AG04449 (cell line): ENCODE measurements around the gene STK32B.

Experiments
- CTCF ChIA-PET: fragments of 350-600 bp; formaldehyde crosslinking; extraction: SDS; loops from one replicate; lab custom pipeline; 2021; ENCODE audit warnings: antibody characterized with exemption; lab: Yijun Ruan, JAX
- POLR2A ChIA-PET: fragments of 400-600, 350-600 bp; formaldehyde crosslinking; extraction: SDS; loops from one replicate; lab custom pipeline; 2020; ENCODE audit warnings: antibody characterized with exemption, inconsistent platforms; lab: Yijun Ruan, JAX
- DNase-seq: peaks from one replicate; pipeline ENCODE4 v3.0.0-alpha.2; 2010; ENCODE audit warnings: low read depth, low spot score
- H3K4me3 ChIP-seq: 2 replicates; pipeline ENCODE4 v1.5.1; 2011; ENCODE audit warnings: low read depth, mild to moderate bottlenecking, control low read depth, low read length
- CTCF ChIP-seq: IDR thresholded peaks from one replicate; pipeline ENCODE4 v1.5.1; 2011; ENCODE audit warnings: mild to moderate bottlenecking, moderate library complexity, low read length, control low read depth, inconsistent platforms; ENCODE audit not compliant: insufficient read depth; ENCODE audit errors: missing control alignments

The STK32B gene

GRCh38 chr4:5152521-5152920 is 101.2 kb downstream of the STK32B start:
- POLR2A ChIA-PET: no interaction called here
- DNase-seq: no peak
- no peak overlapping the region for H3K4me3 ChIP-seq
- CTCF ChIA-PET: no interaction called here
- TF ChIP-seq CTCF: no peak

DNA sequence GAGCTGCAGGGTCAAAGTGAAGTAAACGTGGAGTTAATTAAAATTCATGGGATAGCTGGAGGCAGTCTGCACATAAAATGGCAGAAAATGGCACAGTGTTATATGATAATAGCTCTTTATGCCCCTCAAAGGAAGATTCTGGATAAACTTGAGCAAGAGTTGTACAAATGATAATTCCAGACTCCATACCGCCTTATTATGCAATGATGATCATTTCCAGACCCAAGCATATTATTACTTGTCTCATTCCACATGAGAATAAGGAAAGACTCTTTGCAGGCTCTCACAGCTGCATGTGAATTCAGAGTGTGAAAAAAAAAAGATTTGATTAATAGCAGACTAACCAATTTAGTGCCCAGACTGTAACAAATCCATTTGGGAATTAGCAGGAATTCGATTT is 105.4 kb downstream of the STK32B start:
- CTCF ChIA-PET: no interaction called here
- H3K4me3 ChIP-seq: no peak overlapping the region
- no peak for TF ChIP-seq CTCF
- POLR2A ChIA-PET: no interaction called here
- DNase-seq: no peak

DNA sequence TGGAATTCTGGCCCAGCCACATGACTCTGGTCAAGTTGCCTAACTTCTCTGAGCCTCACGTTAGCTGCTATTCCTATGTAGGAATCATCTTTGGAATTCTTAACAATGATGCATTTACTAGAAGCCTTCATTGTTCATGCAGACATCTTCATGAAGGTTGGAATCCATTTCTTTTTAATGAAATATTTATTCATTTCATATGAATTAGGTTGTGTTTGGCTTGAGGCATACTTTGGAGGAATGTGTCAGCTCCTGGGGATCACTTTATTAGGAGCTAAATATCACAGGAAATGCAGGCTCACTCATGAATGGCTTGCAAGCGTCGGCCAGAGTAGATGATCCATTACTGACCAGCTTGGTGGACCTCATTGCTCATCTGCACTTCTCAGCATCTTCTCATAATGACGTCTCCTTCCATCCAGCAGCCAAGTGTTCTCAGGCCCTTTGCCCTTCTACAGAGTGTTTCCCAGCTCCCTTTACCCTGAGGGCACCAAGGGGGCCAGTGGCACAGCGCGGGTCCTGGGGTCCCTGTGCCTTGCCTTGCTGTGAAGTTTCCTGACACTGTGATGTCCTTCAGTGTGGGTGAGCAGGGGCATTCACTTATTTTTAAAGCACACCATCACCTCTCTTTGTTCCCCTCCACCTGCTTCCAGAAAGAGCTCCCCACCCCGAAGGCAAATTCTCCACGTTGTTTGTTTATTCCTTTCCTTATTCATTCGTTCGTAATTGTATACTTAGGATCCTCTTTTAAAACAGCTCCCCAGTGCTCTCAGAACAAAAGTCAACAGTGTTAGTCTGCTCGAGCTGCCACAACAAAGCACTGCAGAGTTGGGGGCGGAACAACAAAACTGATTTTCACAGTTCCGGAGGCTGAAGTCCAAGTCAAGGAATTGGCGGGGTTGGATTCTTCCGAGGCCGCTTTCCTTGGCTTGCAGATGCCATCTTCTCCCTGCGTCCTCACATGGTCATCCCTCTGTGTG is 106.8 kb downstream of the STK32B start:
- H3K4me3 ChIP-seq: no peak overlapping the region
- no peak for TF ChIP-seq CTCF
- CTCF ChIA-PET: interaction anchor here (1.1 kb wide), 1 partner anchor 108 kb away, joined by 3 read pairs; no protein-coding TSS in a partner anchor
- DNase-seq: no peak
- POLR2A ChIA-PET: no interaction called here

DNA sequence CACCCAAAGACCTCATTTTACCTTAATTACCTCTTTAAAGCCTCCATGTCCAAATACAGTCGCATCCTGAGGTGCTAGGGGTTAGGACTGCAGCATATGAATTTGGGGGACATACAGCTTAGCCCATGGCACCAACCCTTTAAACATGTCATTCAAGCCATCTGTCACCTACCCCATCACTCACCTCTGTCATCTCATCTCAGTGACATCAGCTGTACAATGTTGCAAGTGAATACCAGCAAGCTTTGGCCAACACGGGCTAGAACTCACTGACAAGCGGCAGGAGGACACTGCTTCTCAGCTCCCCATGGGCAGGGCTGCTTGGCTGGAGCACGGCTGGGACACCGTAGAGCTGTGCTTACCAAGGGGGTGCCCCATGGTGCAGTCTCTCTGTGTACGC is 107.5 kb downstream of the STK32B start:
- TF ChIP-seq CTCF: no peak
- no peak for DNase-seq
- H3K4me3 ChIP-seq: no peak overlapping the region
- CTCF ChIA-PET: no interaction called here
- POLR2A ChIA-PET: no interaction called here

DNA sequence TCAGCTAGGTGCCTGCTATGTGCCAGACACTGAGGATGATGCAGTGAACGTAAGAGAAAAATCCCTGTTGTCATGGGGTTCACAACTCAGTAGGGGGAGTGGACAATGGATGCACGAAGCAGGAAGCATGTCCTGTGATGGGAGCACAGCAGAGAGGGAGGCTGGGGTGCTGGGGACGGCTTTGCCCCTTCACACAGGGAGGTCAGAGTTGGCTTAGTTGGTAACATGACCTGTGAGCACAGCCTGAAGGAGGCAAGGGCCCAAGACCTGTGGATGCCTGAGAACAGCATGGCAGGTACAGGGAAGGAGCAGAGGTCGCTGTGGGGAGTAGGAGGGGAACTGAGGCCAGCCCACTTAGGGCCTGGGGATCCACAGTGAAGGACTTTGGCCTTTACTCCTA is 109.4 kb downstream of the STK32B start:
- no peak overlapping the region for H3K4me3 ChIP-seq
- no peak for TF ChIP-seq CTCF
- DNase-seq: no peak
- CTCF ChIA-PET: no interaction called here
- POLR2A ChIA-PET: no interaction called here

GRCh38 chr4:5162909-5163508 is 111.7 kb downstream of the STK32B start:
- TF ChIP-seq CTCF: no peak
- no peak overlapping the region for H3K4me3 ChIP-seq
- DNase-seq: no peak
- POLR2A ChIA-PET: interaction anchor here (0.8 kb wide), 1 partner anchor 101 kb away, joined by 3 read pairs; no protein-coding TSS in a partner anchor
- CTCF ChIA-PET: interaction anchor here (0.9 kb wide), 1 partner anchor 21 kb away, joined by 4 read pairs; no protein-coding TSS in a partner anchor
